Measurements from ENCODE around the gene ADAMTSL4.

ADAMTSL4 gene

DNA sequence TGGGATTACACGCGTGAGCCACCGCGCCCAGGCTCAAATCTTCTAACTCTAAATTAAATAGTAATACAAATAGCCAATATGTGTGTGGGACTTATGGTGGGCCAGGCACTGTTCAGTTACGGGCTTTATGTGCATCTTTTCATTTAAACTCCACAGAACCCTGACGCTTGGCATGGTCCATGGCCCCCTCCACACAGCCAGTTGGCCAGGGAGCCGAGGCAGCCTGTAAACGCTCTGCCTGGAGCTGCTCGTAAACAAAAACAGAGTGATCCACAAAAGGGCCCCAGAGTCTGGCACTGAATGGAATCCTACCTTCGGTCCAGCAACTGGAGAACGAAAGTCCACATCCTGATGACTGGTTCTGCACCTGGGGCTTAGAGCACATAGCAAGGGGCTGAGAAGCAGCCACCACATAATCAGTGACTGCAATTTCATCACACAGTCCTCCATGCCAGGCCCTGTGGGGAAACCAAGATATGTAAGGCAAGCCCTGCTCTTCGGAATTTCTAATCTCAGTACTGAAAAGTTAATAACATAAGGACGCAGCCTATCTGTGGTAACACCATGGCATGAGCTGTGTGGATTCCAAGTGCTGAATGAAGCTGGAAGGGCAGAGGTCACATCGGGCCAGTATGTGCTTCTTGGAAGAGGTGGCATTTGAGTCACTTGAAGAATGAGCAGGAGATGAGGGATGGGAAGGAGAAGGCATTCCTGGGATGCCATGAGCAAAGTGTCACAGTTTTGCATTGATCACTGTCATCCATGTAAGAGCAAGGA lies 13.5 kb upstream of the ADAMTSL4 start:
- DNase-seq = no peak

DNA sequence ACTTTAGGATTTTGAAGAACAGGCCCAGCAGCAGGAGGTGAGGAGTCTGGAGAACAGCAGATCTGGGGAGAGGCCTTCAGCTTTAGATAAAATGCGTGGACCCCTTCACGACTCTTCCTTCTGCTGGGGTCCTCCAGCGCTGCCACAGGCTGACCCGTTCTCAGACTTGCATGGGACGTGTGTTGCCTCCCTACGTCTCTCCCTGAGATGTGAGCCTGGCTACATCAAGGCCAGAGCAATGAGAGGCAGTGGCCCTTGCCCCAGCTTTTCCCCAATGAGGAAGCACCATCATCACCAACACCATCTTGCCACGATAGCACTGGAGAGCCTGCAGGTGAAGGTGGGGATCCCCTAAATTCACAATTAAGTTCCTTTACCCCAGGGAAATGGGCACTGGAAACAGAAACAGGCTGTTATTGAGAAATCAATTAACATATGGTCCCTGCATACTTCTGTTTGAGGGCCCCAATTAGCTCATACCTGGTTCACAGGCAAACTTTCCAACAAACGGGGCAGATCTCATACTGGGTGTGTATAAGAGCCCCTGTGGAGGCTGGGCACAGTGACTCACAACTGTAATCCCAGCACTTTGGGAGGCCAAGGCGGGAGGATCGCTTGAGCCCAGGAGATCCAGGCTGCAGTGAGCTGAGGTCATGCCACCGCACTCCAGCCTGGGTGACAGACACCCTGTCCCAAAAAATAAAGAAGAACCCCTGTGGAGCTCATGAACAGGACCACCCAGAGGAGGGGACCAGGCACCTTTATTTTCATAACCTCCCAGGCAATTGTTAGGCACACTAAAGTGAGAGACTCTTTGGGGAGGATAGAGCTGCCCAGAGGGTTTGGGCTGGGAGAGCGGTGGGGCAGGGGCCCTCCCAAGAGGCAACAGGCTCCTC lies 12.1 kb upstream of the ADAMTSL4 start:
- no peak for DNase-seq

DNA sequence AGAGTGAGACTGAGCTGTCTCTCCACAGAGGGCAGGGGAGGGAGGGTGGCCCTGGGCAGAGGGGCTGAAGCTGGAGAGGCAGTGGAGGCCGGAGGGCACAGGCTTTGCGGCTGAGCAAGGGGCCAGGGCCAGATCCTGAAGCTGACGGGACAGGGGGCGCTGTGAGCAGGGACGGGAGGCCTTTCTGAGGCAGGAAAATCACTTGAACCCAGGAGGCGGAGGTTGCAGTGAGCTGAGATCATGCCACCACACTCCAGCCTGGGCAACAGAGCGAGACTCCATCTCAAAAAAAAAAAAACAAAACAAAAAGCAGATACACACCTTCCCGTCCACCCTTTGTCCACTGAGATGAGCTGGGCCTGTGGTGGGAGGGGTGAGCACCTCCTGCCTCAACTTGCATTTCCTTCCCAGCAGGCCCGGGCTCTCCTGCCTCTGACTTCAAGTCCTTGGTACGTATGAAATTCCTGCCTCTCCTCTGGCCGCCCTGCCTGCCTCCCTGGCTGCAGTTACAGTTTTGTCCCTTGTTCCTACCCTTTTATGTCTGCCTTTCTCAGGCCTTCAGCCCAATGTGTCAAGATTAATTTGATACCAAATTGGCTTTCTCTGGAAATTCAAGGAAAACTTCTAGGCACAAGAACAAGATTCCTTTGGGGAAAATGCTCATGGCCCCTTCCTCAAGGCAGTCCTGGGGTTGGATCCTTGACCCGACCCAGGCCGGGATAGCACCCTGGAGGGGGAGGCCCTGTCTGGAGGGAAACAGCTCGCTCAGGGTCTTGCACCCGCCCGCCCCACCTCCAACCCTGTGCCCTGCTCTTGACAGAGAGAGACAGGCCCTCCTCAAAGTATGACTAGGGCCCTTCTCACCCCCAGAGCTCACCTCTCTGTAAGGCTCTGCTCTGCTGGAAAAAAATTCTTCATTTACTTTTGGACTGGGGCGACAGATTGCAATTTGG lies 11.2 kb upstream of the ADAMTSL4 start:
- DNase-seq = no peak

DNA sequence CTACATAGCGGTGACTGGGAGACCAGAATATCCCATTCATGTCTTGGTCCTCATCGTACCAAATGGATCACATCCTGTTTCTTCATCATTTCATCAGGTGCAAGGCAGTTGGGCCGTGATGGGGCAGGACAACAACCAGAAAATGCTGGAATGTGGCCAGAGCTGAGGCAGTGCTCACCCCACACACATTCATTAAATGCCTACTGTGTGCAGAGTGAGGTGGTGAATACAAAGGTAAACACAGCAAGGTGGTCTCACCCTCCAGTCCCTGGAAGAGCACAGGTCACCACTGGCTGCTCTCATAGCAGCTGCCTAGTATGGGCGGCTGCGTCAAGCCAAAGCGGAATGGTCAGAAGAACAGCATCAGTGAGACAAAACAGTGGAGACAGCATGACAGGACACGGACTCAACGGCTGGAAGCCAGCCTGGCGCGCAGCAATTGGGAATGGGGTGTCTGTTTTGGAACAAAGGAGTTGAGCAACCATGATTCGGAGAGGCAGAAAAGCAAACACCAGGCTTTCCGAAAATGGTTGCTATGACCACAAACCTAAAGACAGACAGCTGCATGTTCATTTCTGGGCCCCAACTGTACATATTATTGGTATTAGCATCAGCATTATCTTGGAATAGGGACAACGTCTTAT lies 5.6 kb upstream of the ADAMTSL4 start:
- no peak for DNase-seq

DNA sequence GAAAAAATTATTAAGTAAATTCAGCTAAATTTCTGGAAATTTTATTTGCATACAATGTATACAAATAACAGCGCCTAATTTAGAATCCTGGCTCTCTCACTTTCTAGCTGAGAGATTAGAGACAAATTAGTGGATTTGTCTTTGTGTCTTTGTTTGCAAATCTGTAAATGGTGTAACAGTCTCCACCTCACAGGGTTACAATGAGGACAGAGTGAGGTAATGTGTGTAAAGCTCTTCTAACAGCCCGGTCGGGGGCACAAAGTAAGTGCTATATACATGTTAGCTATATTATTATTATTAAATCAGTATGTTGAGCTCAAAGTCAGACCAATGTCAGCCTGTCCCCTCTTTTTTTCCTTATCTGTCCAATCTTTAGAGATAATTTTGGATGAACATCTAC lies 5.0 kb upstream of the ADAMTSL4 start:
- no peak for DNase-seq

DNA sequence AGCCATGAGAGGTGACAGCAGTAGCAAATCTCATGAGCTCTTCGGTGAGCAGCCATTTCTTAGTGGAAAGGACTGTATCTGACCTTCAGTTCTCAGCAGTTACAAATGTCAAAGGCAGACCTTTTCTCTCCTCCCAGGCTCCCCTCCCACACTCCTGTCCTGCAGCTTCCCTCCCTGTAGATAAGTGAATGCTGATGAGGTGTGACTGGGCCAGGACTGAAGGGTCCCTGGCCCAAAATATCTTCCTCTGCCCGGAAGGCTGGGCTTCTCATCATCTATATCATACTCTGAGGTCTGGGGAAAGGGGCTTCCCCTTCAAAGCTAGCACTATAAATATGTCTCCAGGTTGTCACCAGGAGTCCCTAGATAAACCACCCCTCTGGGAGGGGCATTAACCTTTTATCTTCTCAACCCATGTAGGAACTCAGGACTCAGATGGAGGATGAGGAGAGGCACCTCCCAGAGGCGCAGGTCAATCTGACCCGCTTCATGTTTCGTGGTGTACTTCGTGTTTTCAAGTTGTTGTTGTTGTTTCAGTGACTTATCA lies 3.6 kb upstream of the ADAMTSL4 start:
- no peak for DNase-seq

DNA sequence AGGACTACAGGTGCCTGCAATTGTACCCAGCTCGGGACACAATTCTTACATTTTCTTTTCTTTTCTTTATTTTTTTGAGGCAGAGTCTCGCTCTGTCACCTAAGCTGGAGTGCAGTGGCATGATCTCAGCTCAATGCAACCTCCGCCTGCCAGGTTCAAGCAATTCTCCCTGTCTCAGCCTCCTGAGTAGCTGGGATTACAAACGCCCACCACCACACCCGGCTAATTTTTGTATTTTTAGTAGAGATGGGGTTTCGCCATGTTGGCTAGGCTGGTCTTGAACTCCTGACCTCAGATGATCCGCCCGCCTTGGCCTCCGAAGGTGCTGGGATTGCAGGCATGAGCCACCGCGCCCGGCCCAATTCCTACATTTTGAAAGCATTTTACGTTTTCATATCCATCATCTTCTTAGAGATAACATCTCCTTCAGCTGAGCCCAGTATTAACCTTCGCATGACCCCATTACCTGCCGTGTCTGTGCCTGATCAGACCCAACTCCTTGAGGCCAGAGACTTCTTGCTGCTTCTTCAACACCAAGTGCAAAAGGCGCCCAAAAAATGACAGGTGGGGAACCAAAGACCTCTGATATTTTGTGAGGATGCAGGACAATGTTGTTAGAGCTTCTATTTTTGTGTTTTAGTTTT lies 2.8 kb upstream of the ADAMTSL4 start:
- no peak for DNase-seq

DNA sequence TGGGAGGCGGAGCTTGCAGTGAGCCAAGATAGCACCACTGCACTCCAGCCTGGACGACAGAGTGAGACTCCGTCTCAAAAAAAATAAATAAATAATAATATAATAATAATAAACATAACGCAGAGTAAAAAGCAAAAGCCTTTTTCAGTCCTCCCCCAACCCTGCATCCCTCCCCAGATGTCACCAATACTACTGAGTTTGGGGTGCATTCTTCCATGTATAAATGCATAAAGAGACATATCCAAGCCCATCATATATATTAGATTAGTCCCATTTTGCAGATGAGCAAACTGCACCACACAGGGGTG lies 930 bp upstream of the ADAMTSL4 start:
- no peak for DNase-seq

DNA sequence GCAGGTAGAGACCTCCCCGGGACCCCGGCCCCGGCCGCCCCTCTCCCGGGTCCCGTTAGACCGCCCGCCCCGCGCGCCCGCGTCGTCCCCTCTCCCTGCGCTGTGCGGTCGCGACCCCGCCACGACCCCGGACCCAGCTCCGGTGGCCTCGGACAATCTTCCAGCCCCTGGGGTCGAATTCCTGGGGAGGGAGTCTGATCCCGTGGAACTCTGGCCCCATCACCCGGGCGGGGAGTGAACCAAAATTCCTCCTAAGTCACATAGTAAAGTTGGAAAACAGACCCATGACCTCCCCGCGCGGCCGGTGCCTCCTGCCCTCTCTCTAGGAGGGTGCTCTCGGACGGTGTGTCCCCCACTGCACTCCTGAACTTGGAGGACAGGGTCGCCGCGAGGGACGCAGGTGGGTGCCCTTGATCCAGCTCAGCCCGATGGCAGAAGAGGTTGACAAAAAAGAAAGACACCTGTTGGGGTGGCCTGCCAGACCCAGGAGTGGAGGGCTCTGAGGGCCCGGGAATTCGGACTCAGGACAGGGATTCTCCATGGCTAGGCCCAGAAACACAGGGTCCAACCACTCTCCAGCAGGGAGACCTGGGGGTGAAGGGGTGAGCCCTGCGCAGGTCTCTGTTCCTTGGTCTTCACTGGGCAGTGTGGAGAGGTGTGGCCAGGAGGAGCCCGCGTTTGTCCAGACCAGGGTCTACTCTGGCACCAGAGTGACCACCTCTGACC lies 451 bp downstream of the ADAMTSL4 start:
- no peak for DNase-seq

DNA sequence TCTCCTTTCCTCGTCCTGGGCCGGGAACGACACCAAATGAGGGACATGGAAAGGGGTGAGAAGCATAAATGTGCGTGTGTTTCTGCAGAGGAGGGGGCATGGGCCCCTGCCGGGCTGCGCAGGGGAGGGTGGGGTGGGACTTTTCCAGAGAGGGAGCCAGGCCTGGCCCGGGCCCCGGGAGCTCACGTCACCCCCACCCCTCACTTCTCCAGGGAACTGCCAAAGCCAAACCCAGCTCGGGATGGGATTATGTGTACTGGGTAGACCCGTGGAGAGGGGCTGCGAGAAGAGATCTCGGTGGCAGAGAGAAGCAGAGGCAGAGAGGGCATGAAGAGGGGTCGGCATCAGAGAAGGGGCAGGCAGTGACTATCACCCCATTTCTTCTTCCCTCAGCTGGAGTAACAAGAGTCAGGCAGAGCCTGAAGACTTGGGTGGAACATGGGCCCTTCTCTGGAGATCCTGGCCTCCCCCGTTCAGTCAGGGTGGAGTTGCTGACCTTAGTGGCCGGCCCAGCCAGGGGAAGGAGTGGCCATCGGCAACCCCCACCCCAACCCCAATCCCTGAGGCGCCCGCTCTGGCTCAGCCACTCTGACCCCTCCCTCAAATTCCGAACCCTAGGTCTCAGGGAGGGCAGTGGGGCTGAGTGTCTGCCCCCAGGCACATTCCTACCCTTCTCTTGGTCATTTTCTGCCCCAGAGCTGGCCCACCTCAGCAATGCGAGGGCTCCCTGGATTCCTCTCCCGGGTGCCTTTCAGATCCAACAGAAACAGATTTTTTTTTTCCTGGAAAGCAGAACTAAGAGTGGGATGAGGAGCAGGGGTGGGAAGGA lies 1.2 kb downstream of the ADAMTSL4 start:
- no peak for DNase-seq

DNA sequence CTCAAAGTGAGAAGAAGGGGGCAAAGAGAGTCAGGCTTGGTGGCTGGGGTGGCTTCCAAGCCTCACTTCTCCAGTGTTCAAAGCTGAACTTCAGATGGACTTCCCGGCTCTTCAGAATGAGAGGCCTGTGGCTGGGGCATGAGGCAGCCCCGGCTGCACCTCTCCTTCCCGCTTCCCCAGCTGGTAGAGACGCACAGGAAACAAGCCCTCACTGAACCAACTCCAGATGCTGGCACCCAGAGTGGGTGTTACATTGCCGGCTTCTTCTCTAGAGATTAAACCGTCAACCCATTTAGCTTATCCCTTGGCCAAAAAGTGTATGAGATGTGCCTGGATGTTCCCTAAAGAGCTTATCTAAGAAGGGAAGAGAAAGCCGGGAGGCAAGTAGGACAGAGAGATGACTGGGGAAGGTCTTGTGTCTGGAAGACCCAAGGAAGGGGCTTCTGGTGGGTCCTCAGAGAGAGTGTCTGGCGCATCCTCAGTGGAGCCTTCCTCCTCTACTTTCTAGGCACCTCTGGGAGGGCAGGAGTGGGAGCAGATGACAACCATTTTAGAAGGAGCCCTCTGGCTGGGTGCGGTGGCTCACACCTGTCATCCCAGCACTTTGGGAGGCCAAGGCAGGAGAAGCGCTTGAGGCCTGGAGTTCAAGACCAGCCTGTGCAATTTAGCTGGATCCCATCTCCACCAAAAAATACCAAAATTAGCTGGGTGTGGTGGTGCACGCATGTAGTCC lies 2.0 kb downstream of the ADAMTSL4 start:
- no peak for DNase-seq

DNA sequence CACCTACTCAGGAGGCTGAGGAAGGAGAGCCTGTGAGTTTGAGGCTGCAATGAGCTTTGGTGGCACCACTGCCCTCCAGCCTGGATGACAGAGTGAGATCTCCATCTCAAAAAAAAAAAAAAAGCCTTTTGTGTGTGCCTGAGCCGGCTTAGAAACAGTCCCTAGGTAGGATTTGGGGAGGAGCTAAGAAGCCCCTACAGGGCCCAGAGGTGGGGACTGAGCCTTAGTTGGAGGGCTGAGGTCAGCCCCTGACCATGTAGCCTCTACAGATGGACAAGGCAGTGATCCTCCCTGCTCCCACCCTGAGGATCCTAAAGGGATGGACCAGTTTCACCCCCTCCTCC lies 2.5 kb downstream of the ADAMTSL4 start:
- DNase-seq = no peak

DNA sequence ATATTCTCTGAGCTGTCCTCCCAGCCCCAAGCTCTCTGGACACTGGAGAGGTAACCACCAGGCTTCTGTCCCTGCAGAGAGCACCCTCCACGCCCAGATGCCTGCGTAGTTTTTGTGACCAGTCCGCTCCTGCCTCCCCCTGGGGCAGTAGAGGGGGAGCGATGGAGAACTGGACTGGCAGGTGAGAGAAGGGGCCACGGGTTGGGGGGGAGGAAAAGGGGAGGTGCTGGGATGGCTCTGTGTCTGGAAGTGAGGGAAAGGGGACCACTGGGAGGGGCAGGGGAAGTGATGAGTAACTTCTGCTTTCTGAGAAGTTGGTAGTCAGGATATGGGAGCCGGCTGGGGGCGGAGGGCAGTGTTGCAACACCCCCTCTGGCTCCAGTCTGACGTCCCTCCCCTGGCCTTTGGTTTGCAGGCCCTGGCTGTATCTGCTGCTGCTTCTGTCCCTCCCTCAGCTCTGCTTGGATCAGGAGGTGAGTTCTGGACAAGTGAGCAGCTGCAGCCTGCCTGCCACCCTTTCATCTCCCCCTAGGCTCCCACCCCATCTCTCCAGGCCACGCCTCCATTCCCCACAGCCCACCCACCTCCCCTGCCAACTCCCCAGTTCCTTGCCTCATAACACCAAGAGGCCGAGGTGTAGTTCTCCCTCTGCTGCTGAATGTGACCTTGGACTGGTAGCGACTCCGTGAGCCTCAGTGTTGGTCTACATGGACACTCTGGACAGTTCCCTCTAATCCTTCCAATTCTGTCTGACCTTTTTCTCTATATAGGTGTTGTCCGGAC lies 3.1 kb downstream of the ADAMTSL4 start:
- no peak for DNase-seq

DNA sequence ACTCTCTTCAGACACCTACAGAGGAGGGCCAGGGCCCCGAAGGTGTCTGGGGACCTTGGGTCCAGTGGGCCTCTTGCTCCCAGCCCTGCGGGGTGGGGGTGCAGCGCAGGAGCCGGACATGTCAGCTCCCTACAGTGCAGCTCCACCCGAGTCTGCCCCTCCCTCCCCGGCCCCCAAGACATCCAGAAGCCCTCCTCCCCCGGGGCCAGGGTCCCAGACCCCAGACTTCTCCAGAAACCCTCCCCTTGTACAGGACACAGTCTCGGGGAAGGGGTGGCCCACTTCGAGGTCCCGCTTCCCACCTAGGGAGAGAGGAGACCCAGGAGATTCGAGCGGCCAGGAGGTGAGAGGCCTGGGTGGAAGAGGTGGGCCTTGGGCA lies 3.7 kb downstream of the ADAMTSL4 start:
- DNase-seq = no peak

DNA sequence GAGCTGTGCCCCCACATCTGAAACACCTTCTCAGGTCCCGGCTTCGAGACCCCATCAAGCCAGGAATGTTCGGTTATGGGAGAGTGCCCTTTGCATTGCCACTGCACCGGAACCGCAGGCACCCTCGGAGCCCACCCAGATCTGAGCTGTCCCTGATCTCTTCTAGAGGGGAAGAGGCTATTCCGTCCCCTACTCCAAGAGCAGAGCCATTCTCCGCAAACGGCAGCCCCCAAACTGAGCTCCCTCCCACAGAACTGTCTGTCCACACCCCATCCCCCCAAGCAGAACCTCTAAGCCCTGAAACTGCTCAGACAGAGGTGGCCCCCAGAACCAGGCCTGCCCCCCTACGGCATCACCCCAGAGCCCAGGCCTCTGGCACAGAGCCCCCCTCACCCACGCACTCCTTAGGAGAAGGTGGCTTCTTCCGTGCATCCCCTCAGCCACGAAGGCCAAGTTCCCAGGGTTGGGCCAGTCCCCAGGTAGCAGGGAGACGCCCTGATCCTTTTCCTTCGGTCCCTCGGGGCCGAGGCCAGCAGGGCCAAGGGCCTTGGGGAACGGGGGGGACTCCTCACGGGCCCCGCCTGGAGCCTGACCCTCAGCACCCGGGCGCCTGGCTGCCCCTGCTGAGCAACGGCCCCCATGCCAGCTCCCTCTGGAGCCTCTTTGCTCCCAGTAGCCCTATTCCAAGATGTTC lies 4.3 kb downstream of the ADAMTSL4 start:
- DNase-seq = no peak

DNA sequence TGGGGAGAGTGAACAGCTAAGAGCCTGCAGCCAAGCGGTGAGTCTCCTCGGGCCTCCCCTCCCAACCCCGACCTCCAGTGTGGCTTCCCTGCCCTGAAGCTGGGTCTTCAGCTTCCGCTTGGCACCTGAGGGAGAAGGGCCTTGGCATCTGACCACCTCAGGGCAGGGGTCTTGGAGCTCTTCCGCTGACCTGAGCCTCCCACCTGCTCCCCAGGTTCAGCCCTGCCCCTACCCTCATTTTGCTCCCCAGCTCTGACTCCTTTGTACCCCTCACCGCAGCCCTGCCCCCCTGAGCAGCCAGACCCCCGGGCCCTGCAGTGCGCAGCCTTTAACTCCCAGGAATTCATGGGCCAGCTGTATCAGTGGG lies 4.9 kb downstream of the ADAMTSL4 start:
- no peak for DNase-seq

DNA sequence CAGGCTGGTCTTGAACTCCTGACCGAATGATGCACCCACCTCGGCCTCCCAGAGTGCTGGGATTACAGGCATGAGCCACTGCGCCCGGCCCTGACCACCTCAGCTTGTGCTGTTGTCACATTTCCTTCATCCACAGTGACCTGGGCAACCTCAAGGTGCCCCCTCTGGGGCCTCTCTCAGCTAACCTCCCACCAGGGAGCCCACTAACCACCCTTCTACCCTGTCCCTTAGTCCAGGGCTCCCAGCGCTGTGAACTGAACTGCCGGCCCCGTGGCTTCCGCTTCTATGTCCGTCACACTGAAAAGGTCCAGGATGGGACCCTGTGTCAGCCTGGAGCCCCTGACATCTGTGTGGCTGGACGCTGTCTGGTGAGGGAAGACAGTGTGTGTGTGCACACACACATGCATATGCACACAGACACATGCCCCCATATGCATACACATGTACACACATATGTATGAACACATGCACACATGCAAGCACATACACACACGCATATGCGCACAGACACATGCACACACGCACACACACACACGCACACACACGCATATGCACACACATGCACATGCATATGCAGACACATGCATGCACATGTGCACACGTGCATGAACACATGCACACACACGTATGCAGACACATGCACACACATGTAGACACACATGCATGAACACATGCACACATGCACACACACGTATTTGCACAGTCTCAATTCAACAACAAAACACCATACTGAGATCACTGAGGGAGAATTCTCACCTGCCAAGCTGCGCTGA lies 6.2 kb downstream of the ADAMTSL4 start:
- DNase-seq = no peak

Data from activated T-cell treated with anti-CD3 and anti-CD28 coated beads for 4 hours (primary cell).